Neural cell (in vitro differentiated cells): ENCODE data around the gene PNMA8C.

Source experiments
- EP300 ChIP-seq: fragments of 450-650 bp; conservative IDR thresholded peaks from 2 replicates; pipeline ENCODE4 v1.6.1; 2014; ENCODE audit warnings: antibody characterized with exemption, mild to moderate bottlenecking, moderate library complexity; ENCODE audit not compliant: poor library complexity, severe bottlenecking
- EZH2 ChIP-seq: fragments of 200-600, 300-800 bp; shearing (Covaris generic), sonication (generic); IDR thresholded peaks from 2 replicates; pipeline ENCODE4 v1.6.1; 2014; ENCODE audit warnings: antibody characterized with exemption, low read length, borderline replicate concordance, mild to moderate bottlenecking; ENCODE audit not compliant: insufficient read depth, poor library complexity, severe bottlenecking
- POLR2AphosphoS5 ChIP-seq: IDR thresholded peaks from 2 replicates; pipeline ENCODE4 v1.6.1; 2012
- SMC3 ChIP-seq: fragments of 450-650 bp; conservative IDR thresholded peaks from 2 replicates; pipeline ENCODE4 v1.6.1; 2014; ENCODE audit warnings: antibody characterized with exemption, mild to moderate bottlenecking, moderate library complexity; ENCODE audit not compliant: poor library complexity
- TAF1 ChIP-seq: IDR thresholded peaks from 2 replicates; pipeline ENCODE4 v1.6.1; 2012; ENCODE audit warnings: low read depth
- TF ChIP-seq, protein P1 (sequence below): fragments of 450-650 bp; IDR thresholded peaks from 2 replicates; pipeline ENCODE4 v1.5.1; 2014; ENCODE audit warnings: antibody characterized with exemption, mild to moderate bottlenecking, moderate library complexity; ENCODE audit not compliant: poor library complexity, severe bottlenecking

DNA sequence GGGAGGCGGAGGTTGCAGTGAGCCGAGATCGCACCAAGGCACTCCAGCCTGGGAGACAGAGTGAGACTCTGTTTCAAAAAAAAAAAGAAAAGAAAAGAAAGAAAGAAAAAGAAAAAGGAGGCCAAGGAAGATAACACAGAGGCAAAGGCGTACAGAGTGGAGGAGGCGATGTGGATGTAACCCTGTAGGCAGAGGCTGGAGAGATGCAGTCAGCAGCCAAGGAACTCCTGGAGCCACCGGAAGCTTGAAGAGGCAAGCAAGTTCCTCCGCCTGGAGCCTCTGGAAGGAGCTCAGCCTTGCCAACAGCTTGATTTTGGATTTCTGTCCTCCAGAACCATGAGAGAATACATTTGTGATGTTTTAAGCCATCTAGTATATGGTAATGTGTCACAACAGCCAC, 8.7 kb downstream of the PNMA8C start:
- TF ChIP-seq, protein P1, sequence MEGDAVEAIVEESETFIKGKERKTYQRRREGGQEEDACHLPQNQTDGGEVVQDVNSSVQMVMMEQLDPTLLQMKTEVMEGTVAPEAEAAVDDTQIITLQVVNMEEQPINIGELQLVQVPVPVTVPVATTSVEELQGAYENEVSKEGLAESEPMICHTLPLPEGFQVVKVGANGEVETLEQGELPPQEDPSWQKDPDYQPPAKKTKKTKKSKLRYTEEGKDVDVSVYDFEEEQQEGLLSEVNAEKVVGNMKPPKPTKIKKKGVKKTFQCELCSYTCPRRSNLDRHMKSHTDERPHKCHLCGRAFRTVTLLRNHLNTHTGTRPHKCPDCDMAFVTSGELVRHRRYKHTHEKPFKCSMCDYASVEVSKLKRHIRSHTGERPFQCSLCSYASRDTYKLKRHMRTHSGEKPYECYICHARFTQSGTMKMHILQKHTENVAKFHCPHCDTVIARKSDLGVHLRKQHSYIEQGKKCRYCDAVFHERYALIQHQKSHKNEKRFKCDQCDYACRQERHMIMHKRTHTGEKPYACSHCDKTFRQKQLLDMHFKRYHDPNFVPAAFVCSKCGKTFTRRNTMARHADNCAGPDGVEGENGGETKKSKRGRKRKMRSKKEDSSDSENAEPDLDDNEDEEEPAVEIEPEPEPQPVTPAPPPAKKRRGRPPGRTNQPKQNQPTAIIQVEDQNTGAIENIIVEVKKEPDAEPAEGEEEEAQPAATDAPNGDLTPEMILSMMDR: no peak
- no peak for TF ChIP-seq EZH2
- no peak for TF ChIP-seq EP300
- no peak for TF ChIP-seq TAF1
- no peak for TF ChIP-seq POLR2AphosphoS5
- no peak for TF ChIP-seq SMC3
